K562 (cell line): Measurements from ENCODE around the gene CPED1. TPM values are rescaled to one million over a fixed set of nuclear protein-coding genes. Genes with fewer than 3 reads are reported as not detected.

Source experiments
- ATAC-seq: fragments of 200-7000 bp; cut with Tn5 transposase; 3 replicates; pipeline ENCODE4 v1.9.1; 2020; ENCODE audit warnings: moderate library complexity
- BruUV-seq: library from RNA; stranded (reverse); fragments of 400-500 nt; replicated peaks from 2 replicates; lab custom pipeline; 2021; lab: Mats Ljungman, UMichigan
- CTCF ChIA-PET: fragments of 300-600 bp; formaldehyde crosslinking; extraction: SDS; loops from one replicate; lab custom pipeline; 2021; ENCODE audit warnings: low intra/inter-chr PET ratio; lab: Yijun Ruan, JAX
- POLR2A ChIA-PET: fragments of 300-600, 350-650 bp; sonication (Branson Sonifier 250); formaldehyde crosslinking; extraction: SDS; loops from one replicate; lab custom pipeline; 2021; ENCODE audit warnings: antibody characterized with exemption, inconsistent platforms; lab: Yijun Ruan, JAX
- DNase-seq, 4 experiments: peaks; one replicate each; pipeline versions ENCODE4 v3.0.0 to v3.0.0-alpha.2; 2011 to 2018; ENCODE audit warnings: low spot score in 3 of 4, mixed read lengths in 3 of 4; ENCODE audit errors: extremely low read depth in 1 of 4
- FAIRE-seq: peaks from 2 replicates; lab custom pipeline; 2011; peaks lifted over from hg19 to GRCh38; lab: Jason Lieb, UNC
- H2AFZ ChIP-seq: 2 replicates; pipeline ENCODE4 v1.6.0; 2011; ENCODE audit warnings: low read depth, low read length, control low read depth, inconsistent platforms
- H3K27ac ChIP-seq: fragments of 200-600 bp; 3 replicates; pipeline ENCODE4 v1.8.0; 2011; ENCODE audit warnings: low read depth, mild to moderate bottlenecking, control low read depth, inconsistent platforms, low read length, moderate library complexity, mixed read lengths; ENCODE audit errors: extremely low read depth
- H3K27me3 ChIP-seq, 2 experiments: fragments of 300-600 bp in 1 of 2; 2 replicates in 1 of 2; 3 replicates in 1 of 2; pipeline versions ENCODE4 v1.6.0 to v1.8.0; 2011; ENCODE audit warnings: inconsistent platforms in 2 of 2, low read length in 2 of 2, mild to moderate bottlenecking in 1 of 2, mixed read lengths in 1 of 2, moderate library complexity in 1 of 2; ENCODE audit not compliant: control insufficient read depth in 2 of 2, insufficient read depth in 2 of 2
- H3K36me3 ChIP-seq: fragments of 300-600 bp; 3 replicates; pipeline ENCODE4 v1.8.0; 2011; ENCODE audit warnings: mild to moderate bottlenecking, low read length, inconsistent platforms; ENCODE audit not compliant: control insufficient read depth, insufficient read depth
- H3K4me1 ChIP-seq, 2 experiments: fragments of 200-600 bp in 1 of 2; replicated peaks in 1 of 2; 2 replicates in 1 of 2; 3 replicates in 1 of 2; pipeline versions ENCODE4 v1.5.1 to v1.8.0; 2011; ENCODE audit warnings: inconsistent platforms in 2 of 2, low read length in 2 of 2, mild to moderate bottlenecking in 1 of 2, mixed read lengths in 1 of 2, moderate library complexity in 1 of 2; ENCODE audit not compliant: control insufficient read depth in 2 of 2, insufficient read depth in 2 of 2
- H3K4me2 ChIP-seq: 2 replicates; pipeline ENCODE4 v1.6.1; 2011; ENCODE audit warnings: low read length, control low read depth, inconsistent platforms, mixed read lengths; ENCODE audit not compliant: insufficient read depth
- H3K4me3 ChIP-seq: fragments of 200-600 bp; sonication (generic), shearing (Covaris generic); 2 replicates; pipeline ENCODE4 v1.5.1; 2016; ENCODE audit warnings: control low read depth, inconsistent platforms
- H3K79me2 ChIP-seq: fragments of 200-600 bp; 3 replicates; pipeline ENCODE4 v1.8.0; 2011; ENCODE audit warnings: low read length, inconsistent platforms; ENCODE audit not compliant: control insufficient read depth, insufficient read depth
- H3K9ac ChIP-seq, 2 experiments: 2 replicates each; pipeline versions ENCODE4 v1.6.0 to v1.6.1; 2011; ENCODE audit warnings: low read depth in 2 of 2, low read length in 2 of 2, control low read depth in 1 of 2, inconsistent platforms in 1 of 2, mild to moderate bottlenecking in 1 of 2, mixed read lengths in 1 of 2; ENCODE audit not compliant: insufficient read depth in 1 of 2
- H3K9me1 ChIP-seq: one replicate; pipeline ENCODE4 v1.6.0; 2011; ENCODE audit warnings: inconsistent platforms, mild to moderate bottlenecking, low read length, moderate library complexity; ENCODE audit not compliant: control insufficient read depth, insufficient read depth
- H3K9me3 ChIP-seq: replicated peaks from 2 replicates; pipeline ENCODE4 v1.5.1; 2011; ENCODE audit warnings: low read depth, low read length, inconsistent platforms; ENCODE audit not compliant: control insufficient read depth, insufficient read depth
- H4K20me1 ChIP-seq: replicated peaks from 2 replicates; pipeline ENCODE4 v1.6.1; 2011; ENCODE audit warnings: low read length, inconsistent platforms, mixed read lengths; ENCODE audit not compliant: control insufficient read depth, insufficient read depth
- C11orf30 ChIP-seq: fragments of 450-650 bp; IDR thresholded peaks from 2 replicates; pipeline ENCODE4 v1.6.1; 2016; ENCODE audit warnings: low read depth, mild to moderate bottlenecking
- CBX3 ChIP-seq, 2 experiments: IDR thresholded peaks; 1 replicate in 1 of 2; 2 replicates in 1 of 2; pipeline ENCODE4 v1.6.1; 2012; ENCODE audit warnings: inconsistent platforms in 2 of 2, low read length in 2 of 2, borderline replicate concordance in 1 of 2, control low read depth in 1 of 2
- CC2D1A ChIP-seq: fragments of 450-650 bp; IDR thresholded peaks from 2 replicates; pipeline ENCODE4 v1.6.1; 2017; ENCODE audit warnings: mild to moderate bottlenecking
- DACH1 ChIP-seq: fragments of 450-650 bp; IDR thresholded peaks from 2 replicates; pipeline ENCODE4 v1.6.1; 2018; ENCODE audit not compliant: partially characterized antibody
- EGR1 ChIP-seq: fragments of 450-650 bp; conservative IDR thresholded peaks from 2 replicates; pipeline ENCODE4 v1.6.1; 2017; ENCODE audit warnings: mild to moderate bottlenecking
- ETV1 ChIP-seq: fragments of 450-650 bp; conservative IDR thresholded peaks from 2 replicates; pipeline ENCODE4 v1.6.1; 2016; ENCODE audit warnings: missing genetic modification characterization, control low read depth, low read depth, missing compliant biosample characterization
- FUS ChIP-seq: fragments of 200-400 bp; formaldehyde crosslinking; optimal IDR thresholded peaks from 2 replicates; pipeline ENCODE3; 2017; ENCODE audit warnings: low read depth, low read length
- GATAD2B ChIP-seq: fragments of 450-650 bp; IDR thresholded peaks from 2 replicates; pipeline ENCODE4 v1.6.1; 2017; ENCODE audit warnings: mild to moderate bottlenecking, borderline replicate concordance
- KDM1A ChIP-seq, 2 experiments: fragments of 450-650 bp; IDR thresholded peaks; 2 replicates each; pipeline ENCODE4 v1.6.1; 2016; ENCODE audit warnings: mild to moderate bottlenecking in 2 of 2
- MAFF ChIP-seq: IDR thresholded peaks from 2 replicates; pipeline ENCODE4 v1.6.1; 2012; ENCODE audit warnings: low read length, improper control_type of control experiment
- MAFG ChIP-seq: fragments of 450-650 bp; conservative IDR thresholded peaks from 2 replicates; pipeline ENCODE4 v1.6.1; 2016; ENCODE audit warnings: missing genetic modification characterization, missing compliant biosample characterization
- MAFK ChIP-seq: IDR thresholded peaks from 2 replicates; pipeline ENCODE4 v1.6.1; 2011; ENCODE audit warnings: low read length, improper control_type of control experiment
- ZFP30 ChIP-seq: fragments of 250-450 bp; sonication (Bioruptor Pico); IDR thresholded peaks from 2 replicates; pipeline ENCODE4 v1.8.0; 2022; ENCODE audit warnings: moderate library complexity, mild to moderate bottlenecking, inconsistent platforms, borderline replicate concordance
- ZNF316 ChIP-seq: fragments of 450-650 bp; IDR thresholded peaks from 2 replicates; pipeline ENCODE4 v1.6.1; 2016
- WGBS: fragments of 100-300 bp; shearing (Covaris generic); methylation state at CpG from one replicate; pipeline ENCODE4 v1.1.6; 2016; ENCODE audit warnings: low coverage, mixed read lengths; ENCODE audit not compliant: insufficient coverage; ENCODE audit errors: missing lambda C conversion rate; 5-methylcytosine and 5-hydroxymethylcytosine counted together
- in situ Hi-C: fragments of 300-500 bp; cut with MboI; formaldehyde crosslinking; loops from 4 replicates; pipeline ENCODE4 v1.15.0; 2018; ENCODE audit warnings: inconsistent platforms, mixed read lengths
- intact Hi-C: fragments of 100-400 bp; cut with micrococcal nuclease; formaldehyde crosslinking; loops from 2 replicates; pipeline ENCODE4 v1.14.2; 2022
- polyA plus RNA-seq, 8 experiments: library from polyadenylated mRNA; depleted of rRNA in 4 of 8; stranded (reverse) in 5 of 8; unstranded in 3 of 8; fragments of >200 nt; fragmentation: Nextera tagmentation in 2 of 8; fragmentation: Illumina TruSeq in 1 of 8; extraction: Ambion mirVana in 2 of 8; extraction: Trizol in 1 of 8; gene quantifications; 2 replicates each; pipeline versions ENCODE4 v1.2.1 to v1.2.3, GENCODE V29; 2011 to 2014; ENCODE audit warnings: inconsistent platforms in 1 of 8, missing spikeins in 1 of 8
- total RNA-seq, 7 experiments: library from RNA; depleted of rRNA in 6 of 7; stranded (reverse); fragments of >200 nt in 6 of 7; fragmentation: Illumina TruSeq in 2 of 7; extraction: Trizol in 2 of 7; gene quantifications; 2 replicates each; pipeline versions ENCODE4 v1.2.1 to v1.2.3, GENCODE V29; 2011 to 2021; ENCODE audit warnings: low replicate concordance in 1 of 7
- TF ChIP-seq, protein P1 (sequence below): fragments of 250-450 bp; sonication (Bioruptor Pico); IDR thresholded peaks from 2 replicates; pipeline ENCODE4 v1.8.0; 2022; ENCODE audit warnings: inconsistent platforms
- TF ChIP-seq, protein P2 (sequence below), 2 experiments: fragments of 450-650 bp; IDR thresholded peaks; 2 replicates each; pipeline ENCODE4 v1.6.1; 2016
- TF ChIP-seq, protein P3 (sequence below): IDR thresholded peaks from 2 replicates; pipeline ENCODE4 v1.6.1; 2016; ENCODE audit warnings: missing genetic modification characterization, missing compliant biosample characterization

The CPED1 gene
- total and polyA plus RNA-seq, 9 of the 15 experiments (the other 6 are each of a cell fraction or from before 2014, with no cell fraction given), result 195 to 393 (median 290) TPM

DNA sequence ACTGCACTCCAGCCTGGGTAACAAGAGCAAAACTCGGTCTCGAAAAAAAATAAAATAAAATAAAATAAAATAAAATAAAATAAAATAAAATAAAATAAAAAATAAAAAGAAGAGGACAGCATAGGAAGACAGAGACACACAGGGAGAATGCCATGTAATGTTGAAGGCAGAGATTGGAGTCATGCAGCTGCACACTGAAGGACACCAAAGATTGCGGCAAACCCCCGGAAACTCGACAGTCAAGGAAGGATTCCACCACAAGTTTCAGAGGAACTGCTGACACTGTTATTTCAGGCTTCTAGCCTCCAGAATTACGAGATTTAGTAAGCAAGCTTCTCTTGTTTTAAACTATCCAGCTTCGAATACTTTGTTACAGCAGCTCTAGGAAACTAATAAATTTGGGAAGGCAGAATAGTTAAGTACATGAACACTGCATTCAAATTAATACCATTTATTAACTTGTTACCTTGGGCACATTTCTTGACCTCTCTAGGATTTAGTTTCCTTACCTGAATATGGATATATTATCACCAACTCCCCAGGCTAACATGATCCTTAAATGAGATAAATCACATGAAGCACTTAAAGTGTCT lies 9.5 kb downstream of the CPED1 start:
- Histone ChIP-seq H3K9ac (peak overlapping the region; percentile 10 to 62; a peak in 3 of 4 replicates), H2AFZ (no peak overlapping the region), H3K27me3 (no peaks in the 10 kb centered on the region), H3K27ac (peak overlapping the region; percentile 65; the same call in 2 of the 3 replicates), H3K4me3 (no peak overlapping the region), H3K36me3 (peaks cover 94% of the 10 kb centered on the region), H3K4me2 (peak overlapping the region; percentile 76; the same call in 1 of the 2 replicates), H3K4me1 (peaks cover 23 to 60% of the 10 kb centered on the region in 2 experiments), H3K9me1 (no peaks in the 10 kb centered on the region), H3K9me3 (no peaks in the 10 kb centered on the region), H4K20me1 (no peaks in the 10 kb centered on the region), H3K79me2 (peaks cover 100% of the 10 kb centered on the region)
- 37% methylated on average over 7 of the region's 7 CpGs for WGBS
- peak; percentile 97 for TF ChIP-seq ZNF316
- TF ChIP-seq, protein P1, sequence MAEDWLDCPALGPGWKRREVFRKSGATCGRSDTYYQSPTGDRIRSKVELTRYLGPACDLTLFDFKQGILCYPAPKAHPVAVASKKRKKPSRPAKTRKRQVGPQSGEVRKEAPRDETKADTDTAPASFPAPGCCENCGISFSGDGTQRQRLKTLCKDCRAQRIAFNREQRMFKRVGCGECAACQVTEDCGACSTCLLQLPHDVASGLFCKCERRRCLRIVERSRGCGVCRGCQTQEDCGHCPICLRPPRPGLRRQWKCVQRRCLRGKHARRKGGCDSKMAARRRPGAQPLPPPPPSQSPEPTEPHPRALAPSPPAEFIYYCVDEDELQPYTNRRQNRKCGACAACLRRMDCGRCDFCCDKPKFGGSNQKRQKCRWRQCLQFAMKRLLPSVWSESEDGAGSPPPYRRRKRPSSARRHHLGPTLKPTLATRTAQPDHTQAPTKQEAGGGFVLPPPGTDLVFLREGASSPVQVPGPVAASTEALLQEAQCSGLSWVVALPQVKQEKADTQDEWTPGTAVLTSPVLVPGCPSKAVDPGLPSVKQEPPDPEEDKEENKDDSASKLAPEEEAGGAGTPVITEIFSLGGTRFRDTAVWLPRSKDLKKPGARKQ, result 0 out of 2 replicates have a peak, but pooled peaks have one; percentile 8
- TF ChIP-seq ZFP30, result no peak
- 0 out of 2 replicates have a peak, but pooled peaks have one; percentile 4 for TF ChIP-seq CC2D1A
- TF ChIP-seq EGR1, result no peak
- peak; percentile 61 for TF ChIP-seq DACH1
- TF ChIP-seq C11orf30, result peak; percentile 93
- TF ChIP-seq, protein P2, sequence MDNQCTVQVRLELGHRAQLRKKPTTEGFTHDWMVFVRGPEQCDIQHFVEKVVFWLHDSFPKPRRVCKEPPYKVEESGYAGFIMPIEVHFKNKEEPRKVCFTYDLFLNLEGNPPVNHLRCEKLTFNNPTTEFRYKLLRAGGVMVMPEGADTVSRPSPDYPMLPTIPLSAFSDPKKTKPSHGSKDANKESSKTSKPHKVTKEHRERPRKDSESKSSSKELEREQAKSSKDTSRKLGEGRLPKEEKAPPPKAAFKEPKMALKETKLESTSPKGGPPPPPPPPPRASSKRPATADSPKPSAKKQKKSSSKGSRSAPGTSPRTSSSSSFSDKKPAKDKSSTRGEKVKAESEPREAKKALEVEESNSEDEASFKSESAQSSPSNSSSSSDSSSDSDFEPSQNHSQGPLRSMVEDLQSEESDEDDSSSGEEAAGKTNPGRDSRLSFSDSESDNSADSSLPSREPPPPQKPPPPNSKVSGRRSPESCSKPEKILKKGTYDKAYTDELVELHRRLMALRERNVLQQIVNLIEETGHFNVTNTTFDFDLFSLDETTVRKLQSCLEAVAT (IDR thresholded peaks at IDR 0.05), result peak in 1 of 2 experiments; percentile 51; a peak in 1 of 4 replicates
- 0 out of 2 replicates have a peak, but pooled peaks have one; percentile 24 for TF ChIP-seq GATAD2B
- TF ChIP-seq MAFF, result peak; percentile 70
- TF ChIP-seq MAFG (tag), result peak; percentile 84
- TF ChIP-seq KDM1A (IDR thresholded peaks at IDR 0.05), result peak in 1 of 2 experiments; percentile 41; a peak in 1 of 4 replicates
- TF ChIP-seq ETV1 (tag), result peak; percentile 37; the same call in 1 of the 2 replicates
- no peak for TF ChIP-seq CBX3 (IDR thresholded peaks at IDR 0.05; ENCODE audit: borderline replicate concordance in 1 of 2, low read length in 2 of 2)
- TF ChIP-seq MAFK, result peak; percentile 78
- TF ChIP-seq, protein P3, sequence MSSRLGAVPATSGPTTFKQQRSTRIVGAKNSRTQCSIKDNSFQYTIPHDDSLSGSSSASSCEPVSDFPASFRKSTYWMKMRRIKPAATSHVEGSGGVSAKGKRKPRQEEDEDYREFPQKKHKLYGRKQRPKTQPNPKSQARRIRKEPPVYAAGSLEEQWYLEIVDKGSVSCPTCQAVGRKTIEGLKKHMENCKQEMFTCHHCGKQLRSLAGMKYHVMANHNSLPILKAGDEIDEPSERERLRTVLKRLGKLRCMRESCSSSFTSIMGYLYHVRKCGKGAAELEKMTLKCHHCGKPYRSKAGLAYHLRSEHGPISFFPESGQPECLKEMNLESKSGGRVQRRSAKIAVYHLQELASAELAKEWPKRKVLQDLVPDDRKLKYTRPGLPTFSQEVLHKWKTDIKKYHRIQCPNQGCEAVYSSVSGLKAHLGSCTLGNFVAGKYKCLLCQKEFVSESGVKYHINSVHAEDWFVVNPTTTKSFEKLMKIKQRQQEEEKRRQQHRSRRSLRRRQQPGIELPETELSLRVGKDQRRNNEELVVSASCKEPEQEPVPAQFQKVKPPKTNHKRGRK (tag), result no peak
- TF ChIP-seq FUS, result no peak
- FAIRE-seq (no peak), DNase-seq (no peak), ATAC-seq (no peak)
- intact Hi-C loops, result no loop called here
- BruUV-seq, result no TSS peak
- in situ Hi-C loops, result loop anchor here (5.0 kb wide), 1 partner anchor 79 kb away; no protein-coding TSS in a partner anchor
- CTCF ChIA-PET, result no interaction called here
- POLR2A ChIA-PET, result interaction anchor here (0.6 to 6.3 kb wide), 8 partner anchors 9 to 182 kb away, joined by 3 to 56 read pairs (median 4); partner anchors contain the start of gene CPED1
